IMR-90 (cell line): Measurements from ENCODE around the gene SCGB3A2. TPM values are rescaled to one million over a fixed set of nuclear protein-coding genes. Genes with fewer than 3 reads are reported as not detected.

Experiments used
- ATAC-seq: fragments of 200-7000 bp; cut with Tn5 transposase; 2 replicates; pipeline ENCODE4 v1.9.1; 2020; ENCODE audit warnings: low read depth, mild to moderate bottlenecking, moderate library complexity
- BruUV-seq: library from RNA; stranded (reverse); fragments of 400-500 nt; replicated peaks from 2 replicates; lab custom pipeline; 2021; lab: Mats Ljungman, UMichigan
- CTCF ChIA-PET: fragments of 300-600 bp; formaldehyde crosslinking; extraction: SDS; loops from one replicate; lab custom pipeline; 2021; ENCODE audit warnings: antibody characterized with exemption; lab: Yijun Ruan, JAX
- POLR2A ChIA-PET: fragments of 300-600 bp; sonication (Branson Sonifier 250); formaldehyde crosslinking; loops from one replicate; lab custom pipeline; 2022; ENCODE audit warnings: antibody characterized with exemption; ENCODE audit not compliant: unreplicated experiment; lab: Charles Lee
- DNase-seq: peaks from one replicate; pipeline ENCODE4 v3.0.0; 2013
- H2AFZ ChIP-seq: replicated peaks from 2 replicates; pipeline ENCODE3; 2013; ENCODE audit warnings: low read length, mild to moderate bottlenecking; ENCODE audit not compliant: poor library complexity
- H2AK5ac ChIP-seq: 2 replicates; pipeline ENCODE4 v1.6.1; 2013; ENCODE audit warnings: low read depth, low read length, inconsistent platforms
- H2AK9ac ChIP-seq: replicated peaks from 2 replicates; pipeline ENCODE3; 2013; ENCODE audit warnings: mild to moderate bottlenecking, low read depth, low read length, moderate library complexity; ENCODE audit not compliant: poor library complexity
- H2BK120ac ChIP-seq: 2 replicates; pipeline ENCODE4 v1.6.1; 2013; ENCODE audit warnings: low read depth, low read length, inconsistent platforms
- H2BK15ac ChIP-seq: 3 replicates; pipeline ENCODE4 v1.6.1; 2013; ENCODE audit warnings: low read depth, low read length, inconsistent platforms
- H2BK20ac ChIP-seq: 2 replicates; pipeline ENCODE4 v1.6.1; 2013; ENCODE audit warnings: low read depth, mild to moderate bottlenecking, inconsistent platforms, low read length, moderate library complexity
- H2BK5ac ChIP-seq: 2 replicates; pipeline ENCODE4 v1.6.1; 2013; ENCODE audit warnings: mild to moderate bottlenecking, low read depth, low read length, inconsistent platforms; ENCODE audit not compliant: poor library complexity, severe bottlenecking
- H3K14ac ChIP-seq: replicated peaks from 2 replicates; pipeline ENCODE4 v1.6.1; 2013; ENCODE audit warnings: low read depth, low read length, inconsistent platforms
- H3K18ac ChIP-seq: 2 replicates; pipeline ENCODE4 v1.6.1; 2013; ENCODE audit warnings: low read depth, low read length, control low read depth
- H3K23ac ChIP-seq: 2 replicates; pipeline ENCODE4 v1.6.1; 2013; ENCODE audit warnings: low read depth, low read length, inconsistent platforms
- H3K27ac ChIP-seq: 2 replicates; pipeline ENCODE4 v1.5.1; 2013; ENCODE audit warnings: mild to moderate bottlenecking, control low read depth, low read length; ENCODE audit not compliant: insufficient read depth
- H3K27me3 ChIP-seq: 2 replicates; pipeline ENCODE4 v1.6.1; 2013; ENCODE audit warnings: low read length; ENCODE audit not compliant: control insufficient read depth, insufficient read depth
- H3K36me3 ChIP-seq: 2 replicates; pipeline ENCODE4 v1.6.1; 2013; ENCODE audit warnings: low read length, mixed read lengths; ENCODE audit not compliant: control insufficient read depth, insufficient read depth
- H3K4ac ChIP-seq: 2 replicates; pipeline ENCODE4 v1.6.1; 2013; ENCODE audit warnings: low read depth, low read length, inconsistent platforms
- H3K4me1 ChIP-seq: 2 replicates; pipeline ENCODE4 v1.6.1; 2013; ENCODE audit warnings: low read length, mixed read lengths; ENCODE audit not compliant: control insufficient read depth, insufficient read depth
- H3K4me2 ChIP-seq: 2 replicates; pipeline ENCODE4 v1.6.1; 2013; ENCODE audit warnings: low read depth, mild to moderate bottlenecking, control low read depth, low read length, moderate library complexity
- H3K4me3 ChIP-seq: 2 replicates; pipeline ENCODE4 v1.5.1; 2013; ENCODE audit warnings: low read depth, mild to moderate bottlenecking, control low read depth, low read length, moderate library complexity; ENCODE audit not compliant: insufficient read depth
- H3K56ac ChIP-seq: 2 replicates; pipeline ENCODE4 v1.6.1; 2013; ENCODE audit warnings: low read length, inconsistent platforms; ENCODE audit not compliant: insufficient read depth; ENCODE audit errors: extremely low read depth
- H3K79me1 ChIP-seq, 2 experiments: 2 replicates each; pipeline ENCODE4 v1.6.1; 2013; ENCODE audit warnings: low read length in 2 of 2, inconsistent platforms in 1 of 2, low read depth in 1 of 2
- H3K9ac ChIP-seq: 2 replicates; pipeline ENCODE4 v1.6.1; 2013; ENCODE audit warnings: low read depth, low read length, control low read depth
- H3K9me1 ChIP-seq: 2 replicates; pipeline ENCODE4 v1.6.1; 2013; ENCODE audit warnings: low read length, inconsistent platforms; ENCODE audit not compliant: insufficient read depth
- H3K9me3 ChIP-seq: 2 replicates; pipeline ENCODE4 v1.6.1; 2013; ENCODE audit warnings: low read length; ENCODE audit not compliant: control insufficient read depth, insufficient read depth
- H4K20me1 ChIP-seq: 2 replicates; pipeline ENCODE4 v1.6.1; 2013; ENCODE audit warnings: low read length, inconsistent platforms; ENCODE audit not compliant: insufficient read depth
- H4K5ac ChIP-seq: 2 replicates; pipeline ENCODE4 v1.6.1; 2013; ENCODE audit warnings: mild to moderate bottlenecking, low read depth, low read length, control low read depth
- H4K8ac ChIP-seq, 2 experiments: 2 replicates each; pipeline ENCODE4 v1.6.1; 2013; ENCODE audit warnings: low read depth in 2 of 2, low read length in 2 of 2, control low read depth in 1 of 2, inconsistent platforms in 1 of 2
- H4K91ac ChIP-seq: 2 replicates; pipeline ENCODE4 v1.6.1; 2013; ENCODE audit warnings: low read depth, low read length, inconsistent platforms; ENCODE audit not compliant: insufficient read depth
- CEBPB ChIP-seq: IDR thresholded peaks from 2 replicates; pipeline ENCODE4 v1.6.1; 2012; ENCODE audit warnings: low read depth, low read length, improper control_type of control experiment
- FOS ChIP-seq: fragments of 150-350 bp; IDR thresholded peaks from 2 replicates; pipeline ENCODE4 v1.6.1; 2016; ENCODE audit warnings: low read depth, low read length
- MXI1 ChIP-seq: IDR thresholded peaks from 2 replicates; pipeline ENCODE4 v1.6.1; 2012; ENCODE audit warnings: low read depth, mild to moderate bottlenecking, low read length, moderate library complexity, borderline replicate concordance
- RAD21 ChIP-seq: IDR thresholded peaks from 2 replicates; pipeline ENCODE4 v1.6.1; 2012; ENCODE audit warnings: low read length, improper control_type of control experiment
- RCOR1 ChIP-seq: IDR thresholded peaks from 2 replicates; pipeline ENCODE4 v1.6.1; 2012; ENCODE audit warnings: mild to moderate bottlenecking, low read length, improper control_type of control experiment; ENCODE audit not compliant: insufficient replicate concordance
- WGBS, 2 experiments: methylation state at CpG; one replicate each; pipeline versions ENCODE4 v1.1.5 to v1.1.7; 2013; ENCODE audit warnings: missing lambda C conversion rate in 2 of 2; ENCODE audit not compliant: insufficient read length in 1 of 2; ENCODE audit errors: extremely low coverage in 2 of 2; 5-methylcytosine and 5-hydroxymethylcytosine counted together
- dilution Hi-C: fragments of 300-500 bp; cut with HindIII; formaldehyde crosslinking; loops from one replicate; pipeline ENCODE4 v1.14.3; 2018; ENCODE audit warnings: low sequenced_read_pairs; ENCODE audit not compliant: unreplicated experiment
- in situ Hi-C: fragments of 300-500 bp; cut with MboI; formaldehyde crosslinking; loops from 3 replicates; pipeline ENCODE4 v1.14.3; 2019; ENCODE audit warnings: low sequenced_read_pairs, inconsistent platforms, mixed read lengths
- intact Hi-C: fragments of 100-400 bp; cut with micrococcal nuclease; formaldehyde crosslinking; loops from 2 replicates; pipeline ENCODE4 v1.10.0; 2022
- polyA plus RNA-seq, 3 experiments: library from polyadenylated mRNA; depleted of rRNA; stranded (reverse); fragments of >200 nt; gene quantifications; 2 replicates each; pipeline ENCODE4 v1.2.3, GENCODE V29; 2012; ENCODE audit warnings: low replicate concordance in 1 of 3
- total RNA-seq: library from RNA; depleted of rRNA; stranded (reverse); fragments of >200 nt; gene quantifications from 2 replicates; pipeline ENCODE4 v1.2.3, GENCODE V29; 2012
- TF ChIP-seq, protein P1 (sequence below): fragments of 150-350 bp; IDR thresholded peaks from 2 replicates; pipeline ENCODE4 v1.6.1; 2016; ENCODE audit warnings: low read depth, mild to moderate bottlenecking, low read length, moderate library complexity, borderline replicate concordance

The SCGB3A2 gene
- total and polyA plus RNA-seq, 2 of the 4 experiments (the other 2 are of a cell fraction): not detected

DNA sequence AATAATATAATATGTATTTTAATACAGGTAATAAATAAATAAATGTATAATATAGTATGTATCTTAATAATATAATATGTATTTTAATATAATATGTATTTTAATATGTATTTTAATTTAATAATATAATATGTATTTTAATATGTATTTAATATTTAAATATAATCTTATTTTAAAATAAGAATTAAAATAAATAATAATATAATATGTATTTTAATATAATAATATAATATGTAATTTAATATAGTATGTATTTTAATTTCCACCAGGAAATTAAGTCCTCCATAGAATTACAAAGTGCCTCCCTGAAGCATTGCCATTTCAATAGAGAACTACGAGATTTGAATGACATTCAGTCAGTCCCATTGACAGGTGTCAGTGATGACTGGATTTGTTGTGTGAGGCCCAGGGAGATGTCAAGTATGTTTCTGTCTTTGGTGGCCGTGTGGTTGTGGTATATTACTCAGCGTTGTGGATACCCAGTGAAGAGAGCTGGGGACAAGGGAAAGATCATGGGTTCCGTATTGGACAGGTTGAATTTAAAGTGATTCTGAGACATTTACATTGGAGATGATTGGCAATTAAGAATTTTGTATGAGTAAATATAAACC is 42.0 kb downstream of the SCGB3A2 start:
- no peak overlapping the region for H3K18ac ChIP-seq
- no peak overlapping the region for H3K4me2 ChIP-seq
- H4K8ac ChIP-seq: no peak overlapping the region
- H2AK5ac ChIP-seq: no peak overlapping the region
- no peak overlapping the region for H2BK20ac ChIP-seq
- no peak overlapping the region for H3K27ac ChIP-seq
- in situ Hi-C loops: no loop called here
- no peaks in the 10 kb centered on the region for H3K9me3 ChIP-seq
- H4K20me1 ChIP-seq: no peaks in the 10 kb centered on the region
- no peak overlapping the region for H3K4me3 ChIP-seq
- no peak overlapping the region for H3K56ac ChIP-seq
- no peak overlapping the region for H3K9ac ChIP-seq
- ATAC-seq (no peak), DNase-seq (no peak)
- BruUV-seq: no TSS peak
- WGBS, 2 experiments: 83% methylated on average over 4 of the region's 4 CpGs; no CpG with 5 or more reads in 1 of the 2 experiments
- no peak overlapping the region for H2BK15ac ChIP-seq
- no peak overlapping the region for H2AFZ ChIP-seq
- no peak overlapping the region for H2BK120ac ChIP-seq
- no peak overlapping the region for H3K14ac ChIP-seq
- H4K5ac ChIP-seq: no peak overlapping the region
- no peaks in the 10 kb centered on the region for H3K9me1 ChIP-seq
- no peak overlapping the region for H4K91ac ChIP-seq
- dilution Hi-C loops: no loop called here
- no peak overlapping the region for H3K23ac ChIP-seq
- ChIA-PET POLR2A (no interaction called here), CTCF (no interaction called here)
- no peak overlapping the region for H3K4ac ChIP-seq
- no peaks in the 10 kb centered on the region for H3K36me3 ChIP-seq
- TF ChIP-seq RAD21 (no peak), MXI1 (no peak), FOS (no peak), RCOR1 (no peak), CEBPB (no peak)
- TF ChIP-seq, protein P1, sequence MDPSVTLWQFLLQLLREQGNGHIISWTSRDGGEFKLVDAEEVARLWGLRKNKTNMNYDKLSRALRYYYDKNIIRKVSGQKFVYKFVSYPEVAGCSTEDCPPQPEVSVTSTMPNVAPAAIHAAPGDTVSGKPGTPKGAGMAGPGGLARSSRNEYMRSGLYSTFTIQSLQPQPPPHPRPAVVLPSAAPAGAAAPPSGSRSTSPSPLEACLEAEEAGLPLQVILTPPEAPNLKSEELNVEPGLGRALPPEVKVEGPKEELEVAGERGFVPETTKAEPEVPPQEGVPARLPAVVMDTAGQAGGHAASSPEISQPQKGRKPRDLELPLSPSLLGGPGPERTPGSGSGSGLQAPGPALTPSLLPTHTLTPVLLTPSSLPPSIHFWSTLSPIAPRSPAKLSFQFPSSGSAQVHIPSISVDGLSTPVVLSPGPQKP: no peak
- H3K27me3 ChIP-seq: no peaks in the 10 kb centered on the region
- H2BK5ac ChIP-seq: no peak overlapping the region
- H3K4me1 ChIP-seq: no peaks in the 10 kb centered on the region
- H2AK9ac ChIP-seq: no peak overlapping the region
- intact Hi-C loops: no loop called here
- no peaks in the 10 kb centered on the region for H3K79me1 ChIP-seq
